Measurements from ENCODE around the gene LRRC46. TPM values are rescaled to one million over a fixed set of nuclear protein-coding genes. Genes with fewer than 3 reads are reported as not detected.
A peak's percentile ranks its signal among the peaks of the same experiment; 100 is the strongest.

Gene LRRC46
- total RNA-seq, 4 donors from 2014 or later: 0.20 TPM; not detected in 3

DNA sequence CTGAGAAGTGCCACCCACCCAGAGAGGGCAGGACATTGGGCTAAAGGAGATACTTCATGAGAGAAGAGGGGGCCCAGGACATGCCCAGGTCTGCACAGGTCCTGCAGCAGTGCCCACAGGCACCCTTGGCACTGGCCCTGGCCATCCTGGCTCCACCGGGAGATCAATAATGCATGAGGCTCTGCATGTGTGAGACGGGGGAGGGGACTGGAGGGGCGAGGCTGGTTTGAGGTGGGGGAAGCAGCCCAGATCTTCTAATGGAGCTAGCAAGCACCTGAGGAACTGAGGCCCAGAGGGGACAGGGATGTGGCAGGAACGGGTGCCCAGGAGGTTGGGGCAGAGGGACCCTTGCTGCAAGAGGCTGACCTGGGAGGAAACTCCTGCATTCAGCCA is 10.4 kb upstream of the LRRC46 start:
- H3K4me1 ChIP-seq: peaks cover 21 to 28% of the 10 kb centered on the region in 2 donors
- H3K4me3 ChIP-seq: peak overlapping the region; percentile 51 to 64 (median 56)
- intact Hi-C loops (cut with DNase I; ENCODE audit: low total_unique reads): no loop called here
- TF ChIP-seq, protein P1, sequence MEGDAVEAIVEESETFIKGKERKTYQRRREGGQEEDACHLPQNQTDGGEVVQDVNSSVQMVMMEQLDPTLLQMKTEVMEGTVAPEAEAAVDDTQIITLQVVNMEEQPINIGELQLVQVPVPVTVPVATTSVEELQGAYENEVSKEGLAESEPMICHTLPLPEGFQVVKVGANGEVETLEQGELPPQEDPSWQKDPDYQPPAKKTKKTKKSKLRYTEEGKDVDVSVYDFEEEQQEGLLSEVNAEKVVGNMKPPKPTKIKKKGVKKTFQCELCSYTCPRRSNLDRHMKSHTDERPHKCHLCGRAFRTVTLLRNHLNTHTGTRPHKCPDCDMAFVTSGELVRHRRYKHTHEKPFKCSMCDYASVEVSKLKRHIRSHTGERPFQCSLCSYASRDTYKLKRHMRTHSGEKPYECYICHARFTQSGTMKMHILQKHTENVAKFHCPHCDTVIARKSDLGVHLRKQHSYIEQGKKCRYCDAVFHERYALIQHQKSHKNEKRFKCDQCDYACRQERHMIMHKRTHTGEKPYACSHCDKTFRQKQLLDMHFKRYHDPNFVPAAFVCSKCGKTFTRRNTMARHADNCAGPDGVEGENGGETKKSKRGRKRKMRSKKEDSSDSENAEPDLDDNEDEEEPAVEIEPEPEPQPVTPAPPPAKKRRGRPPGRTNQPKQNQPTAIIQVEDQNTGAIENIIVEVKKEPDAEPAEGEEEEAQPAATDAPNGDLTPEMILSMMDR (IDR thresholded peaks at IDR 0.05 in 4 of 5, conservative IDR thresholded peaks at IDR 0.05 in 1 of 5): no peak
- TF ChIP-seq POLR2A (IDR thresholded peaks at IDR 0.05): no peak
- ATAC-seq (peak; percentile 5 to 7), DNase-seq (no peak)
- H3K9me3 ChIP-seq: no peaks in the 10 kb centered on the region
- H3K27me3 ChIP-seq: no peaks in the 10 kb centered on the region
- in situ Hi-C loops (cut with MboI; ENCODE audit: low sequenced_read_pairs in 4 of 4): no loop called here
- peaks cover 0 to 36% of the 10 kb centered on the region in 2 donors for H3K36me3 ChIP-seq
- peak overlapping the region; percentile 69 to 81 (median 77) for H3K27ac ChIP-seq

DNA sequence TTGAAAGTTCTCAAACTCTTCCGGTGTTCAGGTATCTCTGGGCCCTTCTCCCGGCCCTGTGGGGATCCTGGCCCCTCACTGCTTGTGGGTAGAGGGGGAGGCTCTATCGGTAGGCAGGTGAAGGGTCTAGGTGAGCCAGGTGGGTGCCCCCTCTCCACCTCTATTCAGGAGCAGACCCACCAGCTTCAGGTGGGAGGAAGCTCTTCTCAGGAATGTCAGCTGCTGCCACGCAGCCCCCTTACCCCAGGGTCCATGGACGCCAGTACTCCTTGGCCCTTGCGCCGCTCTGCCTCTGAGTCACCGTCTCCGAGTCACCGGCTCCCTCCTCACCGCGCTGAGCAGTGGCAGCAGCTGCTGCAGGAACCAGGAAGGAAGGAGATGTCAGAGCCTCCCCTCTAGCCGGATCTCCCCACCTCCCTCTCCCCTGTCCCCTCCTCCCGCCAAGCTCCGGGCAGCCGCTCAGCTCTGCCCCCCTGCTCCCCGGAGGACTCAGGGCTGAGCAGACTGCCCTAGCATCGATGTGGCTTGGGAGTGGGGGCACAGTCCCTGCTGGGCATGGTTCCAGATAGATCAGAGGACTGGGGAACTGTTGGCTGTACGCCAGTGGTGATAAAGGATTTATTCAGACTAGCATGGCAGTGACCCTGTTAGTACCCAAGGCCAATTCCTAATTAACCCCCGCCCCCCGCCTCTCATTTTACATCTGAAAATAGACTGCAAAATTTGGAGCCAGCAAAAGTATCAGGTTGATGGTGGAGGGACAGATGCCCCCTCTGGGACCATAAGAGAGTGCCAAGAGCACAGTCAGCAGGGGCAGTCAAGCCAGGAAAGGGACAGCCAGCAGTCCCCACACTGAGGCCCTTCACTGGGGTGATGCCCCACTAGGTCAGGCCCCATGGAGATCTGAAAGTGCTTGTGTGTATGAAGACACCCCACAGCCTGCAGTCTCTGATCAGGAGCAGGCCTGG is 9.8 kb upstream of the LRRC46 start, which contains the start of gene OSBPL7:
Gene OSBPL7 (minus strand): TSS at position 371 of the 968 bp plus-strand sequence. CDS start 1,516 bp downstream, outside the sequence.
- in situ Hi-C loops (cut with MboI; ENCODE audit: low sequenced_read_pairs in 4 of 4): no loop called here
- H3K9me3 ChIP-seq: no peaks in the 10 kb centered on the region
- intact Hi-C loops (cut with DNase I; ENCODE audit: low total_unique reads): no loop called here
- no peaks in the 10 kb centered on the region for H3K27me3 ChIP-seq
- H3K36me3 ChIP-seq: peaks cover 0 to 37% of the 10 kb centered on the region in 2 donors
- DNase-seq (peak; percentile 66 to 82), ATAC-seq (peak; percentile 78 to 79)
- peak within 1 kb of the TSS; percentile 51 to 64 (median 56) for H3K4me3 ChIP-seq
- peak; percentile 43 to 60 for TF ChIP-seq POLR2A (IDR thresholded peaks at IDR 0.05)
- TF ChIP-seq, protein P1 (IDR thresholded peaks at IDR 0.05 in 4 of 5, conservative IDR thresholded peaks at IDR 0.05 in 1 of 5): no peak
- H3K4me1 ChIP-seq: peaks cover 21 to 28% of the 10 kb centered on the region in 2 donors
- peak within 1 kb of the TSS; percentile 69 to 81 (median 77) for H3K27ac ChIP-seq

DNA sequence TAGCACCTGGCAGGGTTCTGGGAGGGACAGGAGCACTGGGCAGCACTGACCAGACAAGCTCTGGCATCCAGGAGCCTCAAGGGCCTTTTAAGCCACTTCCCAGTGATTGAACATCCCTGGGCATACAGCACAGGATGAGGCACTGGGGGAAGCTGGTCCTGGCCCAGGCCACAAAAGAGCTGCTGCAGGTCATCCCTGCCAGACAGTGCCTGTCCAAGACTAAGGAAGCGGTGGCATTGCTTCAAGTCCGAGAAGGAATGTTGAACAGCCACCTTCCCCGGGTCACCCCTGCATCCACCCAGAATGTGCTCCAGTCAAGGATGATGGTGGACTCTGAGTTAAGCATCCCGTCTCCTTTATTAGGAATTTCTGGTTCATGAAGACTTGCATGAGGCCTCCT is 8.7 kb upstream of the LRRC46 start:
- in situ Hi-C loops (cut with MboI; ENCODE audit: low sequenced_read_pairs in 4 of 4): no loop called here
- H3K36me3 ChIP-seq: peaks cover 0 to 48% of the 10 kb centered on the region in 2 donors

DNA sequence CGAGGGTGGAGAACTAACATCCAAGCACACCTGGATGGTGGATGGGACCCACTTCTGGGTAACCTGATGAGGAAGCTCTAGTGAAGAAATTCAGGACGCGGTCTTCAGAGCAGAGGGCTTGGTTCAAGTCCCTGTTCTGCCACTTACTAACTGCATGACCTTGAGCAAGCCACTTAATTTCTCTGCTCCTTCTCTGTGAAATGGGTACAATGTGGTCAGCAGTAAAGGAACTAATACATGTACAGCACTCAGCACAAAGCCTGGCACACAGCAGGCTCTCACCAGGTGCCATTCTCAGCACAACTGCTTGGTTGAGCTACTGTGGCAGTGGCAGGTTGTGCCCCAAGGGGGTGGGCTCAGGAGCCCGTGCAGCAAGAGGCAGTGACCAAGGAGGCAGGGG is 8.0 kb upstream of the LRRC46 start:
- Histone ChIP-seq H3K27ac (no peak overlapping the region), H3K4me1 (peaks cover 21 to 28% of the 10 kb centered on the region in 2 donors), H3K27me3 (no peaks in the 10 kb centered on the region), H3K36me3 (peaks cover 0 to 54% of the 10 kb centered on the region in 2 donors), H3K9me3 (no peaks in the 10 kb centered on the region), H3K4me3 (no peak overlapping the region)
- ATAC-seq (no peak), DNase-seq (no peak)
- in situ Hi-C loops (cut with MboI; ENCODE audit: low sequenced_read_pairs in 4 of 4) (no loop called here), intact Hi-C loops (cut with DNase I; ENCODE audit: low total_unique reads) (no loop called here)
- no peak for TF ChIP-seq POLR2A (IDR thresholded peaks at IDR 0.05)
- TF ChIP-seq, protein P1 (IDR thresholded peaks at IDR 0.05 in 4 of 5, conservative IDR thresholded peaks at IDR 0.05 in 1 of 5): no peak

More for the DNA sequence above, 8.7 kb upstream of the LRRC46 start:
- H3K9me3 ChIP-seq: no peaks in the 10 kb centered on the region
- no peaks in the 10 kb centered on the region for H3K27me3 ChIP-seq
- H3K4me1 ChIP-seq: peaks cover 21 to 28% of the 10 kb centered on the region in 2 donors
- DNase-seq (no peak), ATAC-seq (no peak)
- peak overlapping the region in 3 of 4 donors; percentile 76 to 81 (median 78) for H3K27ac ChIP-seq
- intact Hi-C loops (cut with DNase I; ENCODE audit: low total_unique reads): no loop called here
- no peak for TF ChIP-seq POLR2A (IDR thresholded peaks at IDR 0.05)
- TF ChIP-seq, protein P1 (IDR thresholded peaks at IDR 0.05 in 4 of 5, conservative IDR thresholded peaks at IDR 0.05 in 1 of 5): no peak
- H3K4me3 ChIP-seq: no peak overlapping the region
